NCI-H2107 (cell line): ENCODE results near the gene BCL11B.
"Not testable (repeated sequence)": the region's sequence is repeated elsewhere in the genome, so short reads cannot be mapped to it uniquely, and the experiment has no call there.

Experiments used
- DNase-seq: peaks from one replicate; lab custom pipeline; 2025; lab: John Stamatoyannopoulos, UW

Gene BCL11B

DNA sequence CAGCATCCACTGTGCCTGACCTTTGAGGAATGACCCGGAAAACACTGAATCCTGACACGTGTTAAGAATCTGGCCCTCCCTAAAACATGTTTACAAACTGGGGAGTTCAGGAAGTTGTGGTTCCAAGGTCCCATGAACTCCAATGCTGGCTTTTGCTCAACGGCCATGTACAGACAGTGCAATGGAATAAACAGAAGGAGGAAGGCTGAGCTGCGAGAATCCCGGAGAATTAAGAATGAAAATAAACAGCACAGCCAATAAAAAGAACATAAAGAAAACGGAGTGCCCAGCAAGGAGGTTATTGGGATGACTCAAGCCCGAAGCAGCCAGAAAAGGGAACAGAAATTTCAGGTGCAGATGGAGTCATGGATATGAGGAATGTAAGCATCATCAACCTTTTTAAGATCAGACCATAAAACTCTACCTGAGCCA, 32.3 kb downstream of the BCL11B start:
- no peak for DNase-seq

DNA sequence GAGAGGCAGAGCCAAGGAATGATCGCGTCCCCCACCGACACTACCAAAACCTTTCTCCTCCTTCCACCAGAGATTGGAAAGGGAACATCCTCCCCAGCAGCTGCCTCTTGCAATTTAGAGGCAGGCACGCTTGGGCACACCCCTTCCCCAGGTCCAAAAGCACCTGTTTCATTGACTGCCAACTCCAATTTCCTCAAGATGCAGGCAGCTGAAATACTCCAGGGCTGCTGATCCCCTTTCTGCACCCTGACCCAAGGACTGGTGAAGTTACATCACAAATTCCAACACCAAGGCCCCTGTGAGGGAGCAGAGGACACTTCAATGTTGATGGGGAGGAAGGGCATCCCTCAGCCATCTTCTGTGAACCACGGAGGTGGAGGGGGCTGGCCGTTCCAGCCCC, 33.8 kb downstream of the BCL11B start:
- DNase-seq, result no peak

DNA sequence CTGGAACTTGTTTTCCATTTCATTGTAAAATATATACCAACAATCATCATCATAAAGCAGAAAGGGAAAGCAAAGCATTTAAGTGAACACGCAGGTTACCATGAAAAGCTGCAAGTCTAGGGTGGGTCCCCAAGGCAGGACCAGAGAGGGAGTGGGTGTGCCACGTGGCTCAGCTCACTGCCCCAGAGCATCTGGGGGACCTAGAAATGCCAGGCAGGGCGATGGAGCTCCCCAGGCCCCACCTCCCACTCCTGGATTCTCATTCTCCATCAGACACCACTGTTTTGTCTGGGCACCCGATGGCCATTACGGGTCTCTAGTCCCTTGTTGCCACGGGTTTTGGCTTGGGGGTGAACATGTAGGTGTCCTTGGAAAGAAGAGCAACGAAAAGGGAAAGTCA, 34.7 kb downstream of the BCL11B start:
- DNase-seq, result no peak

DNA sequence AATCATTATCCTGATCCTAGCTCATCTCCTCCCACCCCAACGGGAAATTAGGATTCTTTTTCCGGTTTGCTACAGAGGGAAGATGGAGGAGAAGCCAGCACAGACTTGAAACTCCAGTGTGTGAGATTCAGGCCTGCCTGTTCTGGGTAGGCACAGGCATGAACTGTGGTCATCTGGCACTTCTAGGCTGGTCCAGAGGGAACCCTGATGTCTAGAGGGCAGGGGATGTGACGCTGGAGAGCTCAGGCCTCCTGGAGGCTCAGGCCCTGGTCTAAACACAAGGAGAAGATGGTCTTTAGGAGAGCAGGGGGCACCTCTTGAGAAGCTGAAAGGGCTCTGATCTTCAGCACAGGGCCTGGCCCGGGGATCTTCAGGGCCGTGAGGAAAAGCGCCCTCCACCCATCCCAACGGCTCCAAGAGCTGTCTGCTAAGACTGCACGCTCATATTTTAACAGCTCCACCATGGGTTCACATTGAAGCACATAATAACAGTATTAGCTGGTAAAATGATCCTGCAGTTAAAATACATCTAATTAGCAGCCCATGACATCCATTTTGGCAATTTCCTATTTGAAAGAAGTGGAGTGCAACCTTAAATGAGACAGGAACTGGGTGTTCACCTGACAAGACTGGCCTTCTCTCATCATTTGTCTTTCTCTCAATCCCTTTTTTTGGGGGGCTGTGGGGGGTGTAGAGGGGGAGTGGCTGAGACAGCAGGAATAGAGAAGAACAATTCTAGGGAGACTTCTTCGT, 35.4 kb downstream of the BCL11B start:
- no peak for DNase-seq

DNA sequence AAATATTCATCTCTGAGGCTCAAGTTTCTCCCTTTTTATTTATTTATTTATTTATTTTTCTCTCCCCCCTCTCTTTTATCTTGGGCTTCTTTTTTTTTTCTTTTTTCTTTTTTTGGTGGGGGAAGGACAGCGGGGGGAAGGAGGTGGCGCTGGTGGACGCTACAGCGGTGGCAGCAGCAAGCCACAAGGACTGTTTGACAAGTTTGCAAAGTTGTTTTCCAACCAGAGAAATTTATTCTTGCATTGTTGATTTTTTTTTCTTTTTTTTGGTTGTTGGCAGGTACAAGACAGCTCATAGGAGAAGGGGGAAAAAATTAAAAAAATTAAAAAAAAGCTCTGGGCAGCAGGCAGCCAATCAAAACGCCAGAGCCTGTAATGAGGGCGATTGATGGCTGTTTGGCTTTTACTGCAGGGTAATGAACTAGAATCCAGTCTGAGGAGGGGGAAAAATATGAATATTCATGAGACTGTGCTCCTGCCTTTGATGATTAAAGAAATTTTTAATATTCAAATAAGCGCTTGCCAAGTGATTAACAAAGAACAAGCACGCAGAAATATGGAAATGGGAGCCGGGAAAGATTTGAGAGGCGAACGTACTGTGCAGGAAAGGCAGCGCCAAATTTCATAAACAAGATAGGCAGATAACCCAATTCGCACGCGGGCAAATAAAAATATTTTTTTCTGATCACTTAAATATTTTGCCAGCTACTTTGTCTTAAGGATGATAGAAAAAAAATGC, 36.2 kb downstream of the BCL11B start:
- DNase-seq, result no peak

DNA sequence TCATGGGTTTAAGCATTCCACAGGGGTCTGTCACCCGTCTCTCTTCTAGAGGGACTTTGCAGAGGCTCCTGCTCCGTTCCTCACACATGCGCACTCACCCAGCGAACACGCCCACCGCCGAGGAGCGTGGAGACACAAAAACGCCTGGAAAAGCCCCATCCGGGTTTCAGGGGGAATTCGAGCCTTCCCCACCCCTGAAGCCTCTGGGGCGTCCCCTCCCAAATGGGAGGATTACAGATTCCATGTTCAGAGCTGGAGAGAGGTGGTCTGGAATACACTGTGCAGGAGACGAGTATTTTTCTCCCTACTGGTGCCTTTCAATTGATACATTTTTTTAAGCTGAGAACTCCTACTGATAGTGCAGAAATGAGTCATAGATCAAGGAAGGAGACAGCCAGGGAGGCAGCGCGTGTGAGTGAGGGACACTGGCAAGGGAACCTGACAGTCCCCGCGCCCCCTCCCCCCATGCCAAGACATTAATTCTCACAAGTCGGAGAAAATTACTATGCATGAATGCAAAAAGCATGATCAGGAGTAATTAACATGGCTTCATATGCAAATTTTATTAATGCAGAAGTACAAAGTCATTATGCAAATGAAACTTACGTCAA, 36.9 kb downstream of the BCL11B start:
- no peak for DNase-seq

DNA sequence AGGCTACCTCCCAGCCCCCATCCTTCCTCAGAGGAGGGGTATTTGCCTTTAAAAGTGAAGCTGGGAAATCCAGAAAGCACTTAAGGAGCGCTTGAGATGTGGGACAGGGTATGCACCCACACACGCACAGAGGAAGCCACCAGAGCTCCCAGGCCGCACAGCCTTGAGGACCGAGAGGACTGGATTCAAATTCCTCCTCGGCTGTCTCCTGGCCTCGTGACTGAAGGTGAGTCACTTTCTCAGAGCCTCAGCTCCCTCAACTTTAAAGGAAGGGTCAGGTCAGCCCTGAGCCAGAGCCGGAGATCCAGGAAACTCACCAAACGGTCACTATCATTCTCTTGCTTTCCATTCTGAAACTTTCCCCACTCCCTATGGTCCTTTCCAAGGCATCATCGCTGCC, 37.6 kb downstream of the BCL11B start:
- DNase-seq, result no peak

DNA sequence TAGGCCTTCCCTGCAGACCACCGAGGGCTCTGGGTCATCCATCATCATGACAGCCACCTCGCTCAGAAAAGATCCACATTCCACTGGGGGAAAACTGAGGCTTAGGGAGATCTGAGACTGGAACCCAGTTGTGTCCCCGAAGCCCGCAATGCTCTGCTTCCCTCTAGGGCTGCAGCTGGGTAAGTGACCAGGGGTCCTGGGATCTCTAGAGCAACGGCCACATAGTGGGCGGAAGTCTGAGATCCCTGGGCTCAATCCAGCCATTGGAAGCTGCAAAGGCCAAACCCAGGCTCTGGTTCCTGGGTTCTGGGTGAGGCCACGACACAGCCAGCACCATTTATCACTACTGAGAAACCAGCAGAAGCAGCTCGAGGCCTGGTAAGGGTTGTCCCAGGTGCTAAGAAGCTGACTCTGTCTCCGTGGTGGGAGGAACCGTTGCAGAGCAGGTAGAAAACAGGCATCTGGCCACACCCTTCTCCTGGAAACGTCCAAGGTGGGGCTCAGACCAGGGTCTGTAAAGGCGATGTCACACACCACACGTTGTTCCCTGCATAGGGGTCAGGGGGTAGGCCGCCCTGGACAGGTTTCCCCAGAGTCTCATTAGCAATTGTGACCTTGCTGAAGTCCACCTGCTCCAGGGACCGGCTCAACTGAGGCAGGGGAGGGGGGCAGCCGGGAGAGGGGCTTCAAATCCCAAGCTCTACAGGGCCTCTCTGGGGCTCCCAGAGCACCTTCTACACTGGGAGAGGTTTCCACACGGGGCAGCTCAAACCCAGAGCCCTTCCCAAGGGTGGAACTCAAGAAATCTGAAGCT, 38.6 kb downstream of the BCL11B start:
- no peak for DNase-seq

DNA sequence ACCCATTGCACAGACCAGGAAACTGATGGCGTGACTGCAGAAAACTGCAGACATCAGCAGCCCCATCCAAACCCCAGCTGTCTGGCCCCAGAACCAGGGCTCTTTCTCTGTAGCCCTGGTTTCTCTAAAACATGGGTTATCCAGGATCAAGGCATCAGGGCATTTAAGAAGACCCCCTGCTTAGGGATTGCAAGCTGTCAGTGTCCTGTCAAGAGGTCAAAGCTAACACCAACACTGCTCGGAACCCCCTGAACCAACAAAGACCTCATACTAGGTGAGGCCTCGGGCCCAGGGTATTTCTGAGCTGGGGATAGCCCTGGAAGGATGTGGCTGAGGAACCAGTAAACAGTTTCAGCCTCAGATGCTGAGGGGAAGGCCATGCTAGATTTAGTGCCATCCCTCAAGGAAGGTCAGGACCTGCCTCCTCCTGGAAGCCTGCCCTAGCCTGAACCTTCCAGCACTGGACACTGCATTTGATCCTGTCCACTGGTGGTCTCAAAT, 39.2 kb downstream of the BCL11B start:
- DNase-seq, result no peak

DNA sequence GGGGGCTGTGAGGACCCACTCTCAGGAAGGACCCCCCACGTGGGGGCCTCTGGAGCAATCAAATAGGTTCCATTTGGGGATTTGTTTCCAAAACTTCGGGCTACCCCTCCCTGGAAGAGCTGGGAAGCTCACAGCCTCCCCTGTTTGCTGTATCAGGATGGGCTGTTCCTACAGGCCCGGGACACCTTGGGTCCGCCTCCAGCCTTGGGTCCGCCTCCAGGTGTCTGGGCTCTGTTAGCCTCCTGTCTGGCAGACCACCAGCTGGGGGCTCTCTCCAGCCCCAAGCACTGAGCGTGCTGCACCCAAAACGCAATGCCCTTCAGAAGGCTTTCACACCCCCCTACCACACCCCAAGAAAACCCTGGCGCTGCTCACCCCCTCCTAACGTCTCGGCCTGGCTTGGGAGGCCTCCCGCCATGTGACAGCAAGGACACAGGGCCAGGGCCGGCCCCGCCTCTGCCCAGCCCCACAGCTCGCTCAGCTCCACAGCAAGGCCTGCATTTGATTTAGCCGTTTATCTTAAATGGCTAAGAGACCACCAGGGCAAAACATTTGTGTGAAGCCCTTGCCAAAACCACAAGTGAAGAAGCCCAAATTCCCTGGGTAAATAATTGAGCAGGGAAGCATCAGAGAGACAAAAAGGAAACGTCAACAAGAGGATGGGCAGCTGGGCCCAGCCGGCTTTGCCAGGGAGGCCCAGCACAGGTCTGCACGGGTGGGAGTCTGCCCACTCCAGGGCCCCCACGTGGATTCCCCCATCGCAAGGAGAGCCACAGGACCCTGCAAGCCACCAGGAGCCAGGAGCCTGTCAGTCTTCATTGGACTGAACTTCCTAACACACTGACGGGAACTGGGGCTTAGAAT, 39.9 kb downstream of the BCL11B start:
- no peak for DNase-seq

DNA sequence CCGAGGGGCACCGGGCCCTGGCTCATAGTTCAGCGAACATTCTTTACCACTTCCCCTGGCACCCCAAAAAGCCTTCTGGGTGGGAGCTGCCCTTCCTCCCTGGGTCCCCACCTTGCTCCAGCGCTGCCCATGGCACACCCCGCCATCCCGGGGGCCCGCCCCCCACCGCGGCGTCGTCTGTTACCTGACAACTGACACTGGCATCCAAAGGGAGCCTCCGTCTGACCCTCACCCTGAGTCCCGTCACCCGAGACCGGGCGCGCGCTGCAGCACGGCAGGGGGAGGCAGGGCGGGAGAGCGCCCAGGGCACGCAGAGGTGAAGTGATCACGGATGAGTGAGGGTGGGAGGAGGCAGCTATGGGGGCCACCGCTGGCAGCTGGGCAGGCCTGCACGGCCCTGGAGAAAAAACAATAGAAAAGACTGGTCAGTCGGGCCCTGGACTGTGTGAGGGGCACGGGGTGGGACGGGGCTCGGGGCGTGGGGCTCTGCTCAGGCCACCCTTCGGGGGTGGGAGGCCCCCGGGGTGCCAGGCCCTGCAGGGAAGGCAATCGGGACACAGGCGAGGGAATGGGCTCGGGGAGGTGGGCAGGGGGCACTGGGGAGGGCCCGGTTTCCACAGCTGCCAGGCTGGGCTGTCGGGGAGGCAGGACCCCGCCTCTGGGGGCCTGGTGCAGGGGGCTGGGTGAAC, 40.7 kb downstream of the BCL11B start:
- no peak for DNase-seq

DNA sequence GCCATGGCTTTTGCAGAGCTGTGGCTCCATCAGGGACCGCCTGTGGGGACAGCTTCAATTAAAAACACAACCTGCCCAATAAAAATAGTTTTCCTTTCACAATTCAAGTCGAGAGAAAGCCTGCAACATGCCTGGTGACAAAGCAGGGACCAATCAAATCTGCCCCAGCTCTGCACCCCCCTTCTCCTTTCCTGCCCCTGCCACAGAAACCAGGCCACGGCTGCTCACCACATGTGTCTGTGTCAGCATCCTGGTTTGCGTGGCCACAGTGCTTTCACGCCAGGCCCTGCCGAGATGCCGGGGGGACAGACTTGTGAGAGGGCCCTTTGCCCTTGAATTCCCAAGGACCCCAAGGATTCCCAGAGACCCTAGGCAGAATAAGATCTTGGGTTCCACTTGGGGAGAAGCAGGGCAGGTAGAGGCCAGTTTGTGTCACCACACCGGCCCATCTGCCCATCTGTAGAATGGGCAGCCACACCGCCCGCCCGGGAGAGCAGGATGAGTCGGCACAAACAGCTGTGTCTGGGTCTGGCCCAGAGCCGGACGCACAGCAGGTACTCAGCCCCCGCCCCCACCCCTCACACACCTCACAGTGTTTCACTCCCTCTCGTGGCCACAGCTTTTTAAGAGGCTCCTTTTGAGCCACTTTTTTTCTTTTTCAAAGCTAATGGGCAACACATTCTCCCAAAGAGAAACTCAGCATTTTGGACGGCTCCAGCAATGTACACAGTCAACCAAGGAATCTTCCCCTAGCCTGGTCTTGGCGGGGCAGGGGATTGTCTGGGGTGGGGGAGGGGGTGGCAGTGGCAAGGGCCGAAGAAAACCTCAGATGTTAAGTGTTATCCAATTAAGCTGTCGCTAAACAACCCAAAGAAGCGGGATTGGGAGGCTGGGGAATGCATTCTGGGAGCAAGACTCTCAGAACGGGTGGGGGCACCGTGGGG, 41.5 kb downstream of the BCL11B start:
- DNase-seq, result peak; percentile 52

DNA sequence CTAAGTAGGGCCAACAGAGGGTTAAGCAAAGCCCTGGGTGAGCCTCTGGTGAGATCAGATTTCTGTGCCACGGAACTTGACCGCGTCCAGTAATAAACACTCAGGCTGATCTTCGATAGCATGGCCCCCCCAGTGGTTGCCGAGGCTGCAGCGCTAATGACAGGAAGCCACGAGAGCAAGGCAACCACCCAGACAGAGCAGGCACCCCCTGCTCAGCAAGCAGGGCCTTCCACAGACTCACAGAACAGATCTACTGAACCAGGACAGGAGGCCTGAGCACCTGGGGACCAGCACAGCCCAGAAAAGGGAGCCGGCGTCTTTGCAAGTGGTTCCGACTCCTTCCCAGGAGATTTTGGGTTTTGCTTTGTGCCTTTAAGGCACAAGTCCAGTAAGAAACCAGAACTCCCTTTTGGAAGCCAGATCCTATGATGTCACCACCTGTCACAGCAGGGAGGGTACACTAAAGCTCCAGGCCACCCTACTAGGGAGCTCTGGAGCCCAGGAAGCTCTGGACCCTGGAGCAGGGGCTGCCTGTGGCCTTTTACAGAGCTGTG, 42.3 kb downstream of the BCL11B start:
- peak; percentile 57 for DNase-seq

DNA sequence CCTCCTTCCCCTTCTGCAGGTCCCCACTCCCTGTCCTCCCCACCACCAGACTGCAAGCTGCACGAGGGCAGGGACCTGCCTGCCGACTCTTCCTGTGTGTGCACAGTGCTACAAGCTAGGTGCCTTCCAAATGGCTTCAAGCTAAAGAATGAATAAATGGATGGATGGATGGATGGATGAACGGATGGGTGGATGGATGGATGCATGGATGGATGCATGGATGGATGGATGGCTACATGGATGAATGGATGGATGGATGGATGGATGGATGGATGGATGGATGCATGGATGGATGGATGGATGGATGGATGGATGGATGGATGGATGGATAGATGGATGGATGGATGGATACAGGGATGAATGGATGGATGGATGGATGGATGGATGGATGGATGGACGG, 43.2 kb downstream of the BCL11B start:
- not testable (repeated sequence) for DNase-seq

DNA sequence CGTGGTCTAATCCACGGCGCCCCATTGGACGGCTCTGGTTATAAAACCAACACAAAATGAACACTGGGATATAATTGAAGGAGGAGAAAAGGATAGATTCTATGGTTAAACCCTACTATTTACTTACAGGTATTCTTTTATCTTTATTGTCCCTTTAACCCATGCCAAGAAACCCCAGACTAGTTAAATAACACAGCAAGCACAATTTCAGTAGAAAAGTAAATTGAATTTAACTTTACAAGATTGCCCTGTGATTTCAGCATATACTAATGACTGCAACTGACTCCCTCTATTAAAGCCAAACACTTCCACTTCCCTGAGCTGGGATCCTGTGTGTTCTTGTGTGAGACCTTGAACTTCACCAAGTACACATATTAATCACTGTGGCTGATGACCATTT, 45.3 kb downstream of the BCL11B start:
- no peak for DNase-seq

DNA sequence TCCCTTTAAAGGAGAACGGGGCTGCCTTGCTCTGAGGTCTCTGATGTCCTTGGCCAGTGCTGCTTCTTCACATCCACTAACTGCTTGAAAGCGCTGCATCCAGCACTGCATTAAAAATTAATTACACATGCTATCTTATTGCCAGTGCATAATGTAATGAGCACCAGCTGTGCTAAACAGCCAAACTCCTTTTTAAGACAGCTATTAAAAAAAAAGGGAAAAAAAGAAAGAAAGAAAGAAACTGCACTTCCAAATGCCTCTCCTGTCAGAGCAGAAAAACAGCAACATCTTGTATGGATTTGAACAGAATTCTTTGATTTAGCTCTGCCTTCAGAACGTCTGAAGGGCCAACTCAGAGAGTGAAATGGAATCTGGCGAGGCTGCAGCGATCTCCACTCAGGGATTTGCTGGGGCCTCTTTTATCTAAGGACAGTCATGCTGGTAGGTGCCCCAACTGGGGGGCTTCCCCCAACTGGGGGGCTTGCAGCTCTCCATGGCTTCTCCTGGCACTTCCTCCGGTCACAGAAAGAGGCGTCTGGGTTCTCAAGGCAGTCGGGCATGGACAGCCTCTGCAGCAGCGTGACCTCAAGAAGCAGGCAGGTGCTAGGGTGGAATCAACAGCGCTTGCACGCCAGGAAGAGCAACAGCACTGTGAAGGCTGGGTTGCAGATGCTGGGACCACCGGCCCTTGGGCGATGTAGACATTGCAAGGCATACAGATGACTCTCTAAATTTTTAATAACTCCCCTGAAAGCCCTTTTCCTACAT, 46.4 kb downstream of the BCL11B start:
- DNase-seq, result no peak

DNA sequence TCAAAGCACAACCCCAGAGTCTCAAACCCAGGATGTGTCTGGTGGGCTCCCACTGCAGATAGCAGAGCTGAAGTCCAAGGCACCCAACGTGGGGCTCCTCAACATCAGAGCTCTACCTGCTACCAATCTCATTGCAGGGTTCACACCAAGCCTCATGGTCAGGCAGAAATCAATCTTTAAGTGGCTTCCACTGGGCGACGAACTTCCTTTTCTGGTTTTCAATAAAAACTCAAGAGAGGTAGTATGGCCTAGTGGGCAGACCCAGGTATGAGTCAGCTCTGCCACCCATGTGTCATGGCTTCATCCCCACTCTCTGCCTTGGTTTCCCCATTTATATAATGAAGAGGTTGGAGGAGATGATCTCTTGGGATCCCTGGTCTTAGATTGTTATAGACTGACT, 47.0 kb downstream of the BCL11B start:
- DNase-seq, result no peak
